Thoracic aorta (tissue), 2 donors: ENCODE measurements around the gene SRXN1. TPM values are rescaled to one million over a fixed set of nuclear protein-coding genes. Genes with fewer than 3 reads are reported as not detected.

Experiments
- ATAC-seq: fragments of 150-250 bp; one replicate; pipeline ENCODE4 v1.8.0; 2017; ENCODE audit warnings: low read depth; ENCODE audit not compliant: insufficient number of reproducible peaks, low FRiP score
- DNase-seq: peaks from one replicate; pipeline ENCODE4 v3.0.0-alpha.2; 2020; ENCODE audit warnings: low spot score
- H3K27ac ChIP-seq, 2 donors: fragments of 200-600 bp; sonication (generic); 1 replicate in 1 of 2; 2 replicates in 1 of 2; pipeline ENCODE4 v1.5.1; 2016; ENCODE audit warnings: mild to moderate bottlenecking in 2 of 2, moderate library complexity in 2 of 2
- H3K27me3 ChIP-seq: fragments of 200-600 bp; sonication (generic); replicated peaks from 2 replicates; pipeline ENCODE4 v1.6.0; 2016; ENCODE audit warnings: mild to moderate bottlenecking; ENCODE audit not compliant: insufficient read depth
- H3K36me3 ChIP-seq: fragments of 200-600 bp; sonication (generic); one replicate; pipeline ENCODE4 v1.5.1; 2016
- H3K4me1 ChIP-seq, 2 donors: fragments of 200-600 bp; sonication (generic); 1 replicate in 1 of 2; 2 replicates in 1 of 2; pipeline versions ENCODE4 v1.5.1 to v1.6.0; 2016; ENCODE audit warnings: low read depth in 2 of 2, mild to moderate bottlenecking in 1 of 2; ENCODE audit not compliant: control insufficient read depth in 1 of 2
- H3K4me3 ChIP-seq: fragments of 200-600 bp; sonication (generic); 2 replicates; pipeline ENCODE4 v1.5.1; 2016; ENCODE audit warnings: mild to moderate bottlenecking
- H3K9me3 ChIP-seq: fragments of 200-600 bp; sonication (generic); 2 replicates; pipeline ENCODE4 v1.5.1; 2016
- CTCF ChIP-seq: fragments of 200-600 bp; sonication (generic); IDR thresholded peaks from one replicate; pipeline ENCODE4 v1.5.1; 2019; ENCODE audit warnings: antibody characterized with exemption
- total RNA-seq, 2 donors: library from RNA; depleted of rRNA; stranded (reverse); fragments of >200 nt; gene quantifications; one replicate each; pipeline versions ENCODE4 v1.1.0 to v1.2.3, GENCODE V29; 2016

Gene SRXN1
- total RNA-seq, 2 donors from 2014 or later = 41.7 to 49.4 TPM

DNA sequence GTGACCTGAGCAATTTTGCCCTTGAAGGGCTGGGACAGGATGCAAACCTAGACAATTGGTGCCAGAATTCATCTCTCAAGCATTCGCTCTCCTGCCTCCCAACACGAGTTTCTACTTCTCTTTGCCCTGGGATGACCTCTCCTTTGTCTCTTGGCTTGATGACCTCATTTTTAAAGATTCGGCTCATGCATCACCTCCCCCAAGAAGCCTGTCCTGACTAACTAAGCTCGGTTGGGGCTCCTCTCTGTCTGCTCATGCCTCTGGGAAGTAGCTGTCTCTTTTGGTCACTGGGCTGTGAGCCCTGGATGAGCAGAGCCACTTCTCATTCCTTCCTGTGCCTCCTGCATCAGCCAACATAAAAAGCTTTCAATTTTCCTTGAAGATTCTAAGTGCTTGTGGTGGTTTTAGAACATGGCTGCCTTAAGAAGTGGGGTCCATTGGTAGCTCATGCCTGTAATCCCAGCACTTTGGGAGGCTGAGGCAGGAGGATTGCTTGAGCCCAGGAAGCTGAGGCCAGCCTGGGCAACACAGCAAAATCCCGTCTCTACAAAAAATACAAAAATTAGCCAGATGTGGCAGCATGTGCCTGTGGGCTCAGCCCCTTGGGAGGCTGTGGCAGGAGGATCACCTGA is 31.8 kb downstream of the SRXN1 start:
- H3K36me3 ChIP-seq = no peaks in the 10 kb centered on the region
- no peak overlapping the region for H3K4me3 ChIP-seq
- no peak for DNase-seq
- H3K27me3 ChIP-seq = no peaks in the 10 kb centered on the region
- no peak for ATAC-seq
- peaks cover 6% of the 10 kb centered on the region for H3K9me3 ChIP-seq
- H3K4me1 ChIP-seq = no peaks in the 10 kb centered on the region
- H3K27ac ChIP-seq = no peak overlapping the region
- TF ChIP-seq CTCF = no peak

- Histone ChIP-seq H3K27me3 (no peaks in the 10 kb centered on the region), H3K27ac (no peak overlapping the region), H3K36me3 (no peaks in the 10 kb centered on the region), H3K4me1 (no peaks in the 10 kb centered on the region), H3K9me3 (peaks cover 6% of the 10 kb centered on the region), H3K4me3 (no peak overlapping the region)
- no peak for TF ChIP-seq CTCF
- no peak for ATAC-seq
- DNase-seq = no peak
These were observed 32.8 kb downstream of the SRXN1 start for GRCh38 chr20:620246-620645.

DNA sequence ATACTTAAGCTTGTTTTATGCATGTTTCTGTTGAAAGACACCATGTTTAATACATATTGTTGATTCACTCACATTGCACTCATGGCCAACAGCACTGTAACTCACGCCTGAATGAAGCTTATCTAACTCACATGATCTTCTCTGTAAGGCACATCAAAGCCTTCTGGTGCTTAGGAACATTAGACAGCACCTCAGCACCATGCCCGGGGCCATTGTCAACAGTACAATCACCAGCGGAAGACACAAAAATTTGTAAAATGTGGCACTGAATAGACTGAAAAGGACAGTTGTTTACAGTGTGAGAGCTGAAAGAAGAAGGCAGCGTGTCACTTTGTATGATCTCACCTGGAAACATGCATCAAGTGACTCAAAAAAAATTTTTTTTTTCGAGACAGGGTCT is 34.0 kb downstream of the SRXN1 start:
- DNase-seq (no peak), ATAC-seq (no peak)
- TF ChIP-seq CTCF = no peak
- Histone ChIP-seq H3K4me3 (no peak overlapping the region), H3K36me3 (no peaks in the 10 kb centered on the region), H3K9me3 (peaks cover 6% of the 10 kb centered on the region), H3K27ac (no peak overlapping the region), H3K27me3 (no peaks in the 10 kb centered on the region), H3K4me1 (no peaks in the 10 kb centered on the region)

DNA sequence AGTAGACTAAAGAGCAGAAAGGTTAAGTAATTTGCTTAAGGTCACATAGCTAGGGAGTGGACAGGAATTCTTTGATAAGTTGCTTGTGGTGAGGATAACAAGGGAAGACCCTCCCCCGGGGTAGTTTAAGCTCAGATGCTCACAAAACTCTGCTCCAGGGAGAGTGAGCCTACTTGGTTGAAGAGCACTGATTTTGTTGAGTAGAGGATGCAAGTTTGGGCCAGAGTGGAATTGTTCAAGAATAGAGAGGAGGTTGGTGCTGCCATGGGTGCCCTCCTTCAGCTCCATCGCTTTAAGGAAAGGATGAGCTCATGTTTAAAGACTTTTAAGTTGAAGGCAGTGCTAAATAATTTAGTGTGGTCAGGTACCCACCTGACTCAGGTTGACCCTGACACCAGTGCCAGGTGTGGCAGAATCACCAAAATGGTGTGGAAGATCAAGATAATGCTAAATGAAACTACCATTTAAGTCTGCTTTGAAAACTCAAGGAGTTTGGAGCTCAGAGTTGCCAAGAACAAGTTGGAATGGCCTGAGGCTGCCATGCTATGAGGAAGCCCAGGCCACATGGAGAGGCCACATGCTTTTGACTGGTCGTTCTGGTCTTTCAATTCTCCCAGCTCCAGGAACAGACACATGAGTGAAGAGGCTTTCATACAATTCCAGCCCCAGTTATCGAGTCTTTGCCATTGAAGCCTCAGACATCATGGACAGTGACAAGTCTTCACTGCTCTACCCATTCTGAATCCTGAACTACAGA is 34.9 kb downstream of the SRXN1 start:
- Histone ChIP-seq H3K27me3 (no peaks in the 10 kb centered on the region), H3K9me3 (peaks cover 6% of the 10 kb centered on the region), H3K27ac (no peak overlapping the region), H3K4me1 (no peaks in the 10 kb centered on the region), H3K36me3 (no peaks in the 10 kb centered on the region), H3K4me3 (no peak overlapping the region)
- DNase-seq (no peak), ATAC-seq (no peak)
- TF ChIP-seq CTCF = no peak

DNA sequence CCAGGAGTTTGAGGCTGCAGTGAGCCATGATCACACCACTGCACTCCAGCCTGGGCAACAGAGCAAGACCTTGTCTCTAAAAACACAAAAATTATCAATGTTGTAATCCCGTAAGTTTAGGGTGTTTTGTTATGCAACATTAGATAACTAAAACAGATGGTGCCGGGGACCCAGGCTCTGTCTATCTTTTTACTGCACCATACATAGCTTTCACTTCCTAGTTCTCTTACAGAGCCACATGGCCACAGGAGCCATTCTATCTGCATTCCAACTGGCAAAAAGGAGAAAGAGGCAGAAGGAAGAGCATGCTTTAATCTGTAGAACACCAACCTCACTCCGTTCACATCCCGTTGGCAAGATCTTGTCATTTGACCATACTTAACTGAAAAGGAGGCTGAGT is 37.5 kb downstream of the SRXN1 start:
- no peak for DNase-seq
- ATAC-seq = no peak
- H3K4me3 ChIP-seq = no peak overlapping the region
- no peak overlapping the region for H3K27ac ChIP-seq
- TF ChIP-seq CTCF = no peak
- H3K27me3 ChIP-seq = peaks cover 8% of the 10 kb centered on the region
- peaks cover 6% of the 10 kb centered on the region for H3K9me3 ChIP-seq
- no peaks in the 10 kb centered on the region for H3K36me3 ChIP-seq
- no peaks in the 10 kb centered on the region for H3K4me1 ChIP-seq
